ENCODE results near the gene R3HDM2. TPM values are rescaled to one million over a fixed set of nuclear protein-coding genes. Genes with fewer than 3 reads are reported as not detected.
A peak's percentile ranks its signal among the peaks of the same experiment; 100 is the strongest.

Gene R3HDM2
- total and polyA plus RNA-seq, 4 donors, result 18.1 to 60.7 (median 30.6) TPM

DNA sequence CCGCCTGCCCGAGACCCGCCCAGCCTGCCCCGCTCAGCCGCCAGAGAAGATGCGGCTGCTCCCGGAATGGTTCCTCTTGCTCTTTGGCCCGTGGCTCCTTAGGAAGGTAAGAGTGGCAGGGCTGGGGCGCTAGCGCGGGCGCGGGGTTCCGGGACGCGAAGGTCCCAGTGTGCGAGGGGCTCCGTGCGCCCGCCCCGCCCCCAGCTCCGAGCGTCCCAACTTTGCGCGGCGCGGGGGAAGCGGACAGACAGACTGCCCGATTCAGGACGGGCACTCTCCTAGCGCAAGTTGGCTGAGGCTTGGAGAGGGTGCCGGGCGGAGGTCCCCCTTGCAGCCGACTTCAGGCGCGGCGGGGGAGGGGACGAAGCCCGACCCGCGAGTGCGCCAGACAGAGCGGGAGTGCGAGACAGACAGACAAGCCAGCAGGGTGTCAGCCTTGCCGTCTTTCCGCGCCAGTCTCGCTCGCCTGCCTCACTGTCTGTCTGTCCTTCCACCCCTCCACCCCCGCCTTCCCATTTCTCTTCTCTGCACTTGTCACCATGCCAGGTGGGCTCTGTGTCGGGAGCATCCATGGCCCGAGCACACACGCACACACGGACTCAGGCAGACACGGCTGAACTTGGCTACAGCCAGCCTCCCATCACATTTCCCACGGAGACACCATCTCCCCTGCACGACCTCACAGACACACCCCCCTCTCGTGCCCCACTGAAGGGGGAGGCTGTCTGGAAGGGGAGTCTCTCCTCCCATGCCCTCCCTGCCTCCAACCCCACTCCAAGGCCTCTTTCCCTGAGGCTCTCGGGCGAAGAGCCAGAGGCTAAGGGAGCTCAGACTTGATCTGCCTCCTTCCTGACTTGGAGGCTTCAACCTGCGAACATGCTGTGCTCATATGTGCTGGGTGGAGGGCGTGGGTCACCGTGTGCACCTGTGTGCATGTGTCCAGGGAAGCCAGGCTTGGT lies 213.6 kb downstream of the R3HDM2 start:
- Histone ChIP-seq H3K9ac (ENCODE audit: insufficient read depth in 1 of 2, low read length in 2 of 2) (no peak overlapping the region), H3K36me3 (ENCODE audit: control insufficient read depth in 4 of 4, insufficient read depth in 4 of 4, low read length in 4 of 4) (peaks cover 0 to 3% (median 0%) of the 10 kb centered on the region in 4 donors), H3K27me3 (ENCODE audit: control insufficient read depth in 3 of 3, insufficient read depth in 3 of 3, low read length in 2 of 3) (peaks cover 4 to 64% (median 47%) of the 10 kb centered on the region in 3 donors), H3K27ac (ENCODE audit: low read depth in 1 of 2, low read length in 1 of 2) (no peak overlapping the region), H3K4me1 (ENCODE audit: control insufficient read depth in 5 of 5, insufficient read depth in 5 of 5, low read length in 5 of 5) (peaks cover 0 to 36% (median 12%) of the 10 kb centered on the region in 5 donors), H3K9me3 (ENCODE audit: control insufficient read depth in 4 of 4, insufficient read depth in 3 of 4, low read length in 3 of 4) (no peaks in the 10 kb centered on the region), H3K4me3 (no peak overlapping the region)
- TF ChIP-seq CTCF (IDR thresholded peaks at IDR 0.05; ENCODE audit: control extremely low read depth, extremely low read depth), result no peak
- no peak for ATAC-seq (ENCODE audit: insufficient read depth, low FRiP score)
- WGBS, 2 donors, result 3 to 5% methylated on average over 61 to 63 of the region's 63 CpGs
- peak; percentile 56 to 68 (median 68) for DNase-seq

DNA sequence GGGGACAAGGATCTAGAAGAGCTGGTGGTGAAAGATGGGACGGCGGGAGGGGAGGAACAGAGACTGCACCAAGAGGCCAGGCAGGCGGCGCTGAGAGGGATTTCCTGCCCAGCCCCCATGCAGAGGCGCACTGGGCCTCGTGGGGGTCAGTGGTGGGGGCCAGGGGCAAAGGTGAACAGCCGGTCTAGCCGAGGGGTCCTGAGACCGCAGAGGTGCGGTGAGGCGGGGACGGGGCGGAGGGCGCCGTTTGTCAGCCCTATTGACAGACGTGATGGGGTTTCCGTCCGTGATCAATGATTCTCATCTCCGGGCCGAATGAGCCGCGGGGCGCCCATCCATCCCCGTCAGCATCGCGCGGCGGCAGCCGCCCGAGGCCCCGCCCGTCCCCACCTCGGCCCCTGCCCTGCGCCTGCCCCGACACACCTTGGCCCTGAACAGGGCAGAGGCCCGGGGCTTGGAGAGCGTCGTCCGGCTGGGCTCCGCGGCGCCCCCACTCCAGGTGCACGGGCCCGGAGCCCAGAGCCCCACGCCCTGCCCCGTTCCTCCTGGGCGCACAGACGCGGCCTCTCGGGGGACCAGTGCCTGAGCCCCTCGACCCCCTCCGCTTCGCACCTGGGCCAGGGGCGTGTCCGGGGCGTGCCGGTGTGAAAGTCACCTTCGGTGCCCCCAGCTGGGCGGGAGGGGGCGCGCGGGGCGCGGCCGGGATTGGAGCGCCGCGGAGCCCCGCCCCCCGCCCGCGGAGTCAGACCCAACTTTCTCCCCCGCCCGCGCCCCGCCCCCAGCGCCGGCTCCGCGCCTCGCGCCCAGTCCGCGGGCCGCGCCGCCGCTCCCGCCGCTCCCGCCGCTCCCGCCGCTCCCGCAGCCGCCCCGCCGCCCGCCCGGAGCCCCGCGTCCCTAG lies 214.6 kb downstream of the R3HDM2 start, which contains the start of gene NXPH4:
NXPH4 (plus strand) TSS at position 781 of the 898 bp plus-strand sequence. CDS start 176 bp downstream, outside the sequence.
- H3K9me3 ChIP-seq (ENCODE audit: control insufficient read depth in 4 of 4, insufficient read depth in 3 of 4, low read length in 3 of 4), result no peaks in the 10 kb centered on the region
- H3K4me1 ChIP-seq (ENCODE audit: control insufficient read depth in 5 of 5, insufficient read depth in 5 of 5, low read length in 5 of 5), result peaks cover 0 to 36% (median 12%) of the 10 kb centered on the region in 5 donors
- no peak within 1 kb of the TSS for H3K4me3 ChIP-seq
- H3K27ac ChIP-seq (ENCODE audit: low read depth in 1 of 2, low read length in 1 of 2), result no peak within 1 kb of the TSS
- DNase-seq (peak in 1 of 3 donors; percentile 38), ATAC-seq (ENCODE audit: insufficient read depth, low FRiP score) (no peak)
- no peak for TF ChIP-seq CTCF (IDR thresholded peaks at IDR 0.05; ENCODE audit: control extremely low read depth, extremely low read depth)
- peaks cover 2 to 55% (median 39%) of the 10 kb centered on the region in 3 donors for H3K27me3 ChIP-seq (ENCODE audit: control insufficient read depth in 3 of 3, insufficient read depth in 3 of 3, low read length in 2 of 3)
- H3K9ac ChIP-seq (ENCODE audit: insufficient read depth in 1 of 2, low read length in 2 of 2), result no peak within 1 kb of the TSS
- peaks cover 0 to 11% (median 4%) of the 10 kb centered on the region in 4 donors for H3K36me3 ChIP-seq (ENCODE audit: control insufficient read depth in 4 of 4, insufficient read depth in 4 of 4, low read length in 4 of 4)
- 1 to 4% methylated on average over 54 to 102 of the region's 102 CpGs for whole genome bisulfite sequencing, 2 donors

DNA sequence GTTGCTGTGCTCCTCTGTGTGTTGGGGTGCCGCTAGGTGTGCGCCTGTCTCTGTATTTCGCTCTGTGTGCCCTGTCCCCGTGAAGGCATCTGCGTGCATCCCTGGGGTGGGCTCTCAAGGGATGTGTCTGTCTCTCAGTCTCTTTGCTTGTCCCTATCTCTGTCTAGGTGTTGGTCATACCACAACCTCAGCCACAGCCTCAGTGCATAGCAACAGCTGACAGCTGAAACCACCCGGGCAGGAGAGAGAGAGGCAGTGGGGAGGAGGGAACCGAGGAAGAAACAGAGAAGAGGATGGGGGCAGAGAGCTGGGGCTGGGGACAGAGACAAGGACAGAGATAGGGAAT lies 215.2 kb downstream of the R3HDM2 start:
- H3K9me3 ChIP-seq (ENCODE audit: control insufficient read depth in 4 of 4, insufficient read depth in 3 of 4, low read length in 3 of 4), result no peaks in the 10 kb centered on the region
- WGBS, 2 donors, result 16 to 18% methylated on average over 7 of the region's 7 CpGs
- no peak for ATAC-seq (ENCODE audit: insufficient read depth, low FRiP score)
- peaks cover 0 to 48% (median 33%) of the 10 kb centered on the region in 3 donors for H3K27me3 ChIP-seq (ENCODE audit: control insufficient read depth in 3 of 3, insufficient read depth in 3 of 3, low read length in 2 of 3)
- H3K4me1 ChIP-seq (ENCODE audit: control insufficient read depth in 5 of 5, insufficient read depth in 5 of 5, low read length in 5 of 5), result peaks cover 0 to 36% (median 12%) of the 10 kb centered on the region in 5 donors
- TF ChIP-seq CTCF (IDR thresholded peaks at IDR 0.05; ENCODE audit: control extremely low read depth, extremely low read depth), result no peak
- H3K9ac ChIP-seq (ENCODE audit: insufficient read depth in 1 of 2, low read length in 2 of 2), result no peak overlapping the region
- no peak overlapping the region for H3K27ac ChIP-seq (ENCODE audit: low read depth in 1 of 2, low read length in 1 of 2)
- no peak overlapping the region for H3K4me3 ChIP-seq
- peaks cover 0 to 18% (median 7%) of the 10 kb centered on the region in 4 donors for H3K36me3 ChIP-seq (ENCODE audit: control insufficient read depth in 4 of 4, insufficient read depth in 4 of 4, low read length in 4 of 4)
- DNase-seq, result no peak

Measured in lung (tissue), 12 donors.